PC-3 (cell line): ENCODE data around the gene BPIFB1. TPM values are rescaled to one million over a fixed set of nuclear protein-coding genes. Genes with fewer than 3 reads are reported as not detected.

ENCODE experiments used
- ATAC-seq: fragments of 200-7000 bp; cut with Tn5 transposase; 2 replicates; pipeline ENCODE4 v1.9.1; 2020; ENCODE audit warnings: mild to moderate bottlenecking, moderate library complexity
- BruUV-seq: library from RNA; stranded (reverse); fragments of 400-500 nt; replicated peaks from 2 replicates; lab custom pipeline; 2021; lab: Mats Ljungman, UMichigan
- CTCF ChIA-PET: fragments of 300-600 bp; sonication (Branson Sonifier 250); formaldehyde crosslinking; loops from one replicate; lab custom pipeline; 2022; ENCODE audit warnings: antibody characterized with exemption; lab: Charles Lee
- POLR2A ChIA-PET: fragments of 300-600 bp; sonication (Branson Sonifier 250); formaldehyde crosslinking; loops from one replicate; lab custom pipeline; 2022; ENCODE audit warnings: antibody characterized with exemption; ENCODE audit not compliant: unreplicated experiment; lab: Charles Lee
- DNase-seq: peaks from one replicate; pipeline ENCODE4 v3.0.0-alpha.2; 2015
- H2AFZ ChIP-seq: fragments of 300-600 bp; sonication (generic); 2 replicates; pipeline ENCODE4 v1.6.0; 2016; ENCODE audit warnings: antibody characterized with exemption, low read length
- H3F3A ChIP-seq: fragments of 300-600 bp; sonication (generic); one replicate; pipeline ENCODE4 v1.6.0; 2017; ENCODE audit warnings: antibody characterized with exemption, low read length, control low read depth, mild to moderate bottlenecking; ENCODE audit not compliant: unreplicated experiment
- H3K27ac ChIP-seq: fragments of 300-600 bp; sonication (generic); 2 replicates; pipeline ENCODE4 v1.5.1; 2016; ENCODE audit warnings: mild to moderate bottlenecking, low read length
- H3K27me3 ChIP-seq: fragments of 300-600 bp; sonication (generic); 2 replicates; pipeline ENCODE4 v1.6.1; 2016; ENCODE audit warnings: low read length, mixed read lengths
- H3K36me3 ChIP-seq: fragments of 300-600 bp; sonication (generic); 2 replicates; pipeline ENCODE4 v1.6.1; 2016; ENCODE audit warnings: low read depth, mixed run types, low read length, mixed read lengths
- H3K4me1 ChIP-seq: fragments of 300-600 bp; sonication (generic); 2 replicates; pipeline ENCODE4 v1.5.1; 2016; ENCODE audit warnings: low read length; ENCODE audit not compliant: insufficient read depth
- H3K4me2 ChIP-seq: fragments of 300-600 bp; sonication (generic); 2 replicates; pipeline ENCODE4 v1.6.0; 2016; ENCODE audit warnings: low read length
- H3K4me3 ChIP-seq: fragments of 300-600 bp; sonication (generic); 2 replicates; pipeline ENCODE4 v1.5.1; 2016; ENCODE audit warnings: mild to moderate bottlenecking, low read length, mixed read lengths
- H3K79me2 ChIP-seq: fragments of 300-600 bp; sonication (generic); 2 replicates; pipeline ENCODE4 v1.6.1; 2017; ENCODE audit warnings: low read length, mixed read lengths
- H3K9ac ChIP-seq: fragments of 300-600 bp; sonication (generic); 2 replicates; pipeline ENCODE4 v1.6.0; 2016; ENCODE audit warnings: mild to moderate bottlenecking, low read length
- H3K9me2 ChIP-seq: fragments of 300-600 bp; sonication (generic); replicated peaks from 2 replicates; pipeline ENCODE4 v1.6.1; 2016; ENCODE audit warnings: mixed run types, low read length, mixed read lengths
- H3K9me3 ChIP-seq: fragments of 300-600 bp; sonication (generic); 2 replicates; pipeline ENCODE4 v1.6.1; 2016; ENCODE audit warnings: low read length, mixed read lengths
- H4K20me1 ChIP-seq: fragments of 300-600 bp; sonication (generic); 2 replicates; pipeline ENCODE4 v1.6.1; 2016; ENCODE audit warnings: low read length, mixed read lengths
- CTCF ChIP-seq: fragments of 300-600 bp; sonication (generic); conservative IDR thresholded peaks from 2 replicates; pipeline ENCODE4 v1.5.1; 2017; ENCODE audit warnings: antibody characterized with exemption, low read depth, mild to moderate bottlenecking, low read length
- EZH2 ChIP-seq: fragments of 300-600 bp; sonication (generic); IDR thresholded peaks from one replicate; pipeline ENCODE4 v1.6.1; 2017; ENCODE audit warnings: antibody characterized with exemption, mild to moderate bottlenecking, low read length; ENCODE audit not compliant: unreplicated experiment
- EZH2phosphoT487 ChIP-seq: fragments of 300-600 bp; sonication (generic); IDR thresholded peaks from 2 replicates; pipeline ENCODE4 v1.6.1; 2018; ENCODE audit warnings: mild to moderate bottlenecking, antibody characterized with exemption, low read length, borderline replicate concordance
- intact Hi-C: fragments of 100-400 bp; cut with micrococcal nuclease; formaldehyde crosslinking; loops from 2 replicates; pipeline ENCODE4 v1.9.0; 2023
- total RNA-seq: library from RNA; depleted of rRNA; stranded (reverse); fragments of >200 nt; gene quantifications from 2 replicates; pipeline ENCODE4 v1.2.3, GENCODE V29; 2014

BPIFB1 gene
- total RNA-seq, 1 experiment from 2014 or later = not detected

DNA sequence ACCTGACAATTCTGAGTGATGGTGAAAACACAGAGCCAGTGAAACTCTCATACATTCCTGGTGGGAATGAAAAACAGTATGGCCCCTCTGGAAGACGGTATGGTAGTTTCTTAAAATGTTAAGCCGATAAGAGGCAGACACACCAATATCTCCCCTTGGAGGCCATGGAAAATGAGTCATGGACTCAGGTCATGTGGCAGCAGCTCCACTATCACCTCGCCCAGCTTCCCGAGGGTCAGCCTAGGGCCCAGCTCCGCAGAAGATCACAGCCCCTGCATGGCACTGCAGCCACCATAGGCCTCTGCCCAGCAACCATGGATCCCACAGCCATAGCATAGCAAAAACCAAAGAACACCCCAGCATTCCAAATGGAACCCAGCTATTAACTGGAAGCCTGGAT, 25.8 kb upstream of the BPIFB1 start:
- Histone ChIP-seq H2AFZ (no peak overlapping the region), H3K4me2 (no peak overlapping the region), H3F3A (no peaks in the 10 kb centered on the region), H4K20me1 (no peaks in the 10 kb centered on the region), H3K36me3 (no peaks in the 10 kb centered on the region), H3K4me3 (no peak overlapping the region), H3K27me3 (peaks cover 42% of the 10 kb centered on the region), H3K79me2 (no peaks in the 10 kb centered on the region), H3K9me2 (no peaks in the 10 kb centered on the region), H3K9me3 (no peaks in the 10 kb centered on the region), H3K27ac (no peak overlapping the region), H3K9ac (no peak overlapping the region), H3K4me1 (peaks cover 5% of the 10 kb centered on the region; the same call in 1 of the 2 replicates)
- no peak for DNase-seq
- POLR2A ChIA-PET = no interaction called here
- TF ChIP-seq CTCF (no peak), EZH2phosphoT487 (no peak), EZH2 (no peak)
- no peak for ATAC-seq
- no TSS peak for BruUV-seq
- intact Hi-C loops = no loop called here
- CTCF ChIA-PET = no interaction called here

DNA sequence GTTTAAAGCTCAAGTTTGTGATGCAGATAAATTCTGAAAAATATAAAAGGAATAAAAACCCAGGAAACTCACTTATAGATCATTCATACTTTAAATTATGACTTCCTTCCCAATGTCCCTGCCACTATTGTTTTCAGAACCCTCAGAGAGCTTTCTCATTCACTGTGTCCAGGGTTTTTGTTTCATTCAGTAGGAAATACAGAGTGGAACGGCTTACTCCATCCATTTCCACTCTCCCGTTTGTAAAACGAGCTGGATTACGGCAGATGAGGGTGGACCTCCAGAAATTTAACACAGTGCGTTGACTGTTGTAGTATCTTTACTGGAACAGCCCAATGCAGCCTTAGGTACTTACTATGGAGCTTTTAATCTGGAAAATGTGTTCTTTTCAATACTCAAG, 23.6 kb upstream of the BPIFB1 start:
- Histone ChIP-seq H3K4me3 (no peak overlapping the region), H4K20me1 (no peaks in the 10 kb centered on the region), H3K9me3 (no peaks in the 10 kb centered on the region), H3K79me2 (no peaks in the 10 kb centered on the region), H3F3A (no peaks in the 10 kb centered on the region), H3K9ac (no peak overlapping the region), H3K9me2 (no peaks in the 10 kb centered on the region), H3K4me1 (peaks cover 6% of the 10 kb centered on the region; the same call in 1 of the 2 replicates), H3K27me3 (peaks cover 47% of the 10 kb centered on the region), H3K36me3 (no peaks in the 10 kb centered on the region), H3K4me2 (no peak overlapping the region), H3K27ac (no peak overlapping the region), H2AFZ (no peak overlapping the region)
- ChIA-PET POLR2A (no interaction called here), CTCF (no interaction called here)
- TF ChIP-seq CTCF (no peak), EZH2phosphoT487 (no peak), EZH2 (no peak)
- DNase-seq (no peak), ATAC-seq (no peak)
- BruUV-seq = no TSS peak
- intact Hi-C loops = no loop called here

GRCh38 chr20:33261465-33261864, 21.5 kb upstream of the BPIFB1 start:
- intact Hi-C loops = loop anchor here (10.0 kb wide), 1 partner anchor 183 kb away; the partner anchor contains the start of gene SNTA1
- no TSS peak for BruUV-seq
- DNase-seq (no peak), ATAC-seq (no peak)
- no peaks in the 10 kb centered on the region for H3F3A ChIP-seq
- no peak overlapping the region for H3K27ac ChIP-seq
- H3K9me2 ChIP-seq = no peaks in the 10 kb centered on the region
- peaks cover 6% of the 10 kb centered on the region; the same call in 1 of the 2 replicates for H3K4me1 ChIP-seq
- no peak for TF ChIP-seq CTCF
- no peak for TF ChIP-seq EZH2phosphoT487
- no peak overlapping the region for H2AFZ ChIP-seq
- peaks cover 51% of the 10 kb centered on the region for H3K27me3 ChIP-seq
- no peaks in the 10 kb centered on the region for H3K9me3 ChIP-seq
- no peak overlapping the region for H3K9ac ChIP-seq
- POLR2A ChIA-PET = no interaction called here
- H4K20me1 ChIP-seq = no peaks in the 10 kb centered on the region
- CTCF ChIA-PET = no interaction called here
- H3K79me2 ChIP-seq = no peaks in the 10 kb centered on the region
- no peaks in the 10 kb centered on the region for H3K36me3 ChIP-seq
- H3K4me3 ChIP-seq = no peak overlapping the region
- no peak overlapping the region for H3K4me2 ChIP-seq
